Hindlimb muscle (tissue), 1 donor: ENCODE measurements around the gene R3HDM2. TPM values are rescaled to one million over a fixed set of nuclear protein-coding genes. Genes with fewer than 3 reads are reported as not detected.
A peak's percentile ranks its signal among the peaks of the same experiment; 100 is the strongest.

ENCODE experiments used
- DNase-seq: peaks from one replicate; pipeline ENCODE4 v3.0.0-alpha.2; 2013
- polyA plus RNA-seq: library from polyadenylated mRNA; unstranded; fragments of 120-200 nt; gene quantifications from one replicate; pipeline ENCODE4 v1.2.1, GENCODE V29; 2013; ENCODE audit not compliant: insufficient read length

Gene R3HDM2
- 49.4 TPM for polyA plus RNA-seq

DNA sequence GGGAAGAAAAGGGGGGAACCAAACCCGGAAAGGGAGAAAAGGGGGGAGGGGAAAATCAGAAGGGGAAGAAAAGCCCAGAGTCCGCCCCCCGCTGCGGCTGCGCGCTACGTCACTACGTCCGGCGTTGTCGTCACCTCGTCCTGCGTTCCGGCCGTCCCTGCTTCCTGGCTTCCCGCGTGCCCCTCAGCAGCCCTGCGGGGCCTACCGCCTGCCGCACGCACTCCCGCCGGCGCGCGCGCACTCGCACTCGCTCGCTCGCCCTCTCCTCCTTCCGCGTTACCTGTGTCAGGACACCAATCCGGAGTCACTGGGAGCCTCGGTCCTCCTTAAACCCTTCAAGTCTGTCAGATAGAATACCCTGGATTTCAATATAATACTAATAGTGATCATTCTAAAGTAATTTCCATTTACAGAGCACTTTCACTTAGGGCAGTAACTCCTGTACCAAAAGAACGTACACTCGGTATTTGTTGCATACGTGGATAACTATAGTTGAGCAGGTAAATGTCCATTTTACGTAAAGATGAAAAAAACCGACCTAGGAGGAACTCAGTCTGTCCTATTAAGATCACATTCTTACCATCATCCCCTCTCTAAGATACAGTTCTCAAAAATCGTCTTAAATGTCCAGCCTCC lies at the start of gene R3HDM2:
Gene R3HDM2, minus strand, starts transcription at position 113 of the 636 bp plus-strand sequence. CDS start 120,615 bp downstream, outside the sequence.
- DNase-seq, result peak; percentile 97

DNA sequence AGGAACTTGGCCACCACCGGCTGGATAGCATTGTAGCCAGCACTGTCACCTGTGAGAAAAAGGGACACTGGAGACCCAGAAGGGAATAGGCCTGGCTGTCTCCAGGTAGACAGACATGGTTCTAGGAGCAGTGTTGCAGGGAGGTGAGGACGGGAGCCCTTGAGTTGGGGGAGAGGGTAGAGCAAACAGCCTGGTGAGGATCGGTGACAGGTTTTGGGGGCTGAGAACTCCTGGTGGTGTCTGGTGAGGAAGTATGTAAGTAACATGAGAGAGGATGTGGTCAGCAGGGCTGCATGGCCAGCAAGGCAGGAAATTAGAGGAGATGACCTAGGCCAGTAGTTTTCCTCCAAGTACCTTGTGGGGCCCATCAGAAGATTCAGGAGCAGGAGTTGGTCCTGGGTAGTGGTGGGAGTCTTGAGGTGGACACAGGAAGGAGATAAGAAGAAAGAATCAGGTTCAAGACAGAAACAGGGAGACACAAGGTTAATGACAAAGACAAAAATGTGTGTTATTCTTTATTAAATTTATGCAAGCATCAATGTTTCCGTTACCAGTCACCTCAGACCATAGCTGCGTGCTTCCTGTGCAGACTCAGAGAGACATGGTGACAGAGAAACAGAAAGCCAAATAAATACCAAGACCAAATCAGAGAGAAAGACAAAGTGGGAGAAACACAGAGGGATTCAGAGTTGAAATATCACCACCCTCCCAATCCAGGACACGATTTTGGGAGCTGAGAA lies 48.7 kb upstream of the R3HDM2 start, which contains the start of gene ARHGAP9:
Gene ARHGAP9, minus strand, starts transcription at position 491 of the 740 bp plus-strand sequence. Its CDS starts 460 bp downstream, at position 31.
- DNase-seq, result no peak

DNA sequence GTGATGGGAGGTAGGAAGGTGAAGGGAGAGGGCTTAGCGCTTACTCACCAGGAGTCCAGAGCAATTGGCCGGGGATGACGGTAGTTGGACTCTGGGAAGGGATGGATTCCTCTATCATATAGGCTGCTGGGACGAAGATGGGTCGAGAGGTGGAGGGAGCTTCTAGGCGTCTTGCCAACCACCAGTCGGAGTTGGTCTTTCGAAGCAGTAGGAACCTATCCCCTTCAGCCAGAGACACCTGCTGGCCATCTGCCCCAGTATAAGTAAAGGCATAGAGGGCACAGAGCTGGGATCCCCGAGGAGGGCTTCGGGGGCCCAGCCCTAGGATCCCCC lies 48.2 kb upstream of the R3HDM2 start:
- DNase-seq, result no peak

DNA sequence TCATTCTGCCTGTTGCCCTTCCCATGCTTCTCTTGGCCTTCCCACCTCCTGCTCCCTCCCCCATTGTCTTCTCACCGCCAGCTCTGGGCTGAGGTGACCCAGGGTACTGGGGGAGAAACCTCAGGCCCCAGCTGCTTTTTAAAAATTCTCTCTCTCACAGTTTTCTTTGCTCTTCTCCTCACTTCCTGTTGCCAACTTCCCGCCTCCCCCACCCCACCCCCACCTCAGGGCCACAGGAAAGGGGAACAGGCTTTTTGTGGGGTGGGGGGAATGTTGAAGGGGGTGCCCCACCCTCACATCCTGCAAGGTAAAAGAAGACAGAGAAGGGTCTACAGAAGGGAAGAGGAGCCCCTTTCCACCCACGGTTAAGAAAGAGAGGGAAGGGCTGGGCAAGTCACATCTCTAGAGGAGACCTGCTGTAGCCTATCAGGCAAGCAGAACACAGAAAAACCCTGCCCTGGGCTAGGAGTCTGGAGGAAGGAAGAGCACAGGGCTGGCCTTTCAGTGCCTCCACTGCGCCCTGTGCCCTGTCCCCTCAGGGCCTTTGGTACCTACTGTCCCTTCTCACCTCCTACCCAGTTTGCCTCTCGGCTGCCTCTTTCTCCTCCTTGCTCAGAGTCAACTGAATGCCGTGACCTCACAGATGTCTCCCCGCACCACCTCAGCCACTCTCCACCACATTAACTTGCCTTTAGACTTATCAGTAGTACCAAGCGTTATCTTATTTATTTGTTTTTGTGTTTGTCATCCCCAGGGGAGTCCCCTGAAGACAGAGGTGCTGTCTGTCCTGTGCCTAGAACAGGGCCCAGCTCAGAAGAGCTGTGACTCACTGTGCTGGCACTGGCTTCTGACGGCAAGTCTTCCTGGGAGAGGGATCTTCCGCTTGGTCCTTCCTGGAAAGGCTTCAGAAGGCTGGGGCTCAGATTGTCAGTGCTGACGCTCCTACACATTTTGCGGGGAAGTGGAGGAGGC lies 47.2 kb upstream of the R3HDM2 start:
- DNase-seq, result no peak

DNA sequence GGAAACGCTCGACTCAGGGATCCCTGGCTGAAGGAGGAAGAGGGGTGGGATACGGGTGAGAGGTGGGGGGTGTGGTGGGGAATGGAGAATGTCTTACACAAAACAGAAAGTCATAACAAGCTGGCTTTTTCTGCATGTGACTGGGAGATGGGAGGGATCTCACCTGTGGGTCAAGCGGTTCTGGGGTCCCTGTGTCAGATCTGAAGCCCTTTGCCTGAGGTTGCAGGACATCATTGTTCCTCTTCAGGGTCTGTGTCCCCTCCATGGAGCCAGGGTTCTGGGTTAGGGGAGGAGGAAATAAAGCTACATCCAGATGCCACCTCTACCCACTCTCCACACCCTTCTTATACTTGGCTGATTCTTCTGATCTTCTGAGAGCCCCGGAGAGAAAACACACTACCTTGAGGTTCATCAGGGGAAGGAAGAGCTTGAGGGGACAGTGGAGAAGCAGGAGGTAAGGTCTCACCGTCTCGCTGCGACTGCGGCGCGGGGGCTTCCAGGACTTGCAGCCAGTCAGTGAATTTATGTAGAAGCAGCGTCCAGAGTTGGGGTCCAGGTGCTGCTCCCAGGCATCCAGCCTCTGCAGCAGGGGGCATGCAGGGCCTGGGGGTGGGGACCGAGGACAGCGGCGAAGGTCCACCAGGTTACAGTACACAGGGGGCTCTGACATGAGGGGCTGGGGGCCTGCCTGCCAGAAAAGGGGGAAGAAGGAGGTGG lies 46.3 kb upstream of the R3HDM2 start:
- no peak for DNase-seq

DNA sequence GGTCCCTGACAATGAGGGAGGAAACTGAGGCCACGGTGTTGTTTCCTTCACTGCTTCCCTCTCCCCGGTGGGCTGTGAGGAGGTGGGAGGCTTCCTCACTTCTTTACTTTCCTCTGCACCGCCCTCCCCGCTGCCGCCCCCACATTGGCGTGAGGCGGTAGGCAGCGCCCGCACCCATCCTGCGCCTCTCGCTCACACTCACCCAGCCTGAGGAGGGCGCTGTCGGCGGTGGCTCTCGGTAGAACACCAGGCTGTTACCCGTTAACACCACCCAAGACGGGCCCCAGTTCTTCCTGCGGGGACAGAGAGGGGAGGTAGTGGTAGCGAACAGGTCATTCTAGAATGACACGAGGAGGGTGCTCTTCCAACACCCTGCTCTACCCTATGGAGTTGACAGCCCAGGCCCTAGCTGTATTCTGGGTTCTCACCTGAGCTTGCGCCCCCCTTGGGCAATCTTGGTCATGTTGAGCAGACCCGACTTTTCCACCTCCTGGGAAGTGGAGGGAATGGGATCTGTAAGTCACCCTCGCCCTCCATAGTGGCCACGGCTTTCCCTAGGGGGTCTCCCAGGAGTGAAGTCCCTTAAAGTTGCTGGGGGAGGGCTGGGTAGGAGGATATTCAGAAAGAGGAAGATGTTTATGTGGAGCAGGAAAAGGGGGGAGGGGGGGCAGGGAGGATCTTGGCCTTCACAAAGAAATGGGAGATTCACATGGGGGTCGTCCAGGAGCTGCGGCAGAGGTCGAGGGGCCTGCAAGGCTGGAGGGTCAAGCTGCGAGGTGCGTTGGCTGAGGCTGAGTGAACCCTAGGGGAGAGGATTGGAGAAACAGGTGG lies 45.5 kb upstream of the R3HDM2 start:
- DNase-seq, result no peak

DNA sequence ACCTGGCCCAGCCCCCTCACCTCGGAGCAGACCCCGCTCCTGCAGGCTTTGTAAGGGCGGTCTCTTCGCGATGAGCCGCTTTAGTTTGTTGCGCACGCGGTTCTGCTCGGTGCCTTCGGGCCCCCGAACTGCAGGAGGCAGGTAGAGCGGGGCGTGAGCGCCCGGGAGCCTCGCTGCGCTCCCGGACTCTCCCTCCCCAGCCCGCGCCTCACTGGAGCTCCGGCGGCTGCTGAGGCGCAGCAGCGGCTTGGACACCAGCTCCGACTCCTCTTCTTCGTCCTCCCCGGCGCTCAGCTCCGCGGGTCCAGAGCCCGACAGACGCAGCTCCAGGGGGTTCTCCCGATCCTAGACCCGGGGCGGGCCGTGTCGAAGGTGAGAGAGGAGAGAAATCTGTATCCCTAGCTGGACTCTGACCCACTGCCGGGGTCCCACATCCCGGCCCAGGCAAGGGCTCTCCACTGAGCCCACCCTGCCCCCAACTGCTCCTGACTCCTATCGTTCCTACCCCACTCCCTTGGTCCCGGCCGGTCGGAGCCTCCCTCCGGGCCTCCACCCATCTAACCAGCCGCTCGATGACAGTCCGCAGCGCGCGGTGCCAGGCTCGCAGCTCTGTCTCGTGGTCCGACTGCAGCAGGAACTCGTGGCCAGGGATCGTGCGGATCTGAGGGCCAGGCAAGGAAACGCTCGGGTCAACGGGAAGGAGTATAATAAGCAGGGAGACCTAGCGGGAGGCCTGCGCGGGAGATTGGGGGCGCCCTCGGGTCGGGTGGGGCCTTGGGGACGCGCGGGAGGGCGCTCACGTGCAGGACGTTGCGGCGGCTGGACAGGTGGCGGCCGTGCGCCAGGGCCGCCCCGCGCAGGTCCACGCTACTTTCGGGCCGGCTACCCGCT lies 44.7 kb upstream of the R3HDM2 start:
- no peak for DNase-seq

DNA sequence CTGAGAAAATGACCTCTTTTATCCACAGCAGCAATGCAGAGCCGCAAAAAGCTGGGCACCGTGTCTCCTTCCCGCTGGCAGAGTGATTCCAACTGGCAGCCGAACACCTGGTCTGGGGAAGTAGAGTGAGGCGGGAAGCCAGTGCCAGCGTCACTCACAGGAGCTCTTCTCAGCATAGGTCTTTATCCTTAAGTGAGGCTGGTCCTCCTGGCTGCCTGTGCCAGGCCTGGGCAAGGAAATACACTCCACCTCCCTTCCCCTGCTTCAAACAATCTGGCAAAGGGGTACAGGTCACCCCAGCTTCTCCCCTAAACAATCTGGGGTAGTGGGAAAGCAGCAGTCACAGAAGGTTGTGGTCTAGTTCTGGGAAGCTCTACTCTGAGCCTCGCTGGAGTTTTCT lies 44.0 kb upstream of the R3HDM2 start:
- DNase-seq, result no peak

DNA sequence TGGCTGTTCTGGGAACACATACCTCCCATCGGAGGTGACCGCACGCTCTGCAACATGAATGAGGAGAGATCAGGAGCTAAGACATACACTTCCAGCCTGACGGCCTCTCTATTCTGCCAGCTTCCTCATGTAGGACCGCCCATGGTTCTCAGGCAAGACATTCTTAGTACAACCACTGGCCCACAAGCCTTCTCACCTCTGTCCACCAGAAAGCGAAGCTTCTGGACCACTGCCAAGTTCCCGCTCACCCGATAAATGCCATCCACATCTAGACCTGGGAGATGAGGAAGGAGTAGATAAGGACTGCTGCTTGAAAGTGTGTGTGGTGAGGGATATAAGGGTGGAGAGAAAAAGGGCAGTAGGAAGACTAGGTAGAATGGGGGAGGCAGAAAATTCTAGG lies 43.6 kb upstream of the R3HDM2 start:
- no peak for DNase-seq

DNA sequence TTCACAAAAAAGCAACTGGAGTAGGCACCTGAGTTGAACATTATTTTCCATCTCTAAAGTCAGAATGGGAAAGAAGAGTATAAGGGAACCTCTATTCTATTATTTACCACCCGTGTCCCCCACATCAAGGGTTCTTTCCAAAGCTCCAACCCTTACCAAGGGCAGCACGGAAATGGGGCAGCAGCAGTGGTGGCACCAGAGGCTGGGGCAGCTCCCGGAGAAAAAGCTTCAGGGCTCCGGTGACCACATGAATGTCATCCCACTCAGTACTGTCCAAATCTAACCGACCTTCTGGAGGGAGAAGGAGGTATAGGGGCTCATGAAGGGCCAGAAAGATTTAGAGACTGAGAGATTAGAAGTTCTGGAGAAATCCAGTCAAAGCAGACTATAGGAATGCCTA lies 43.0 kb upstream of the R3HDM2 start:
- no peak for DNase-seq

DNA sequence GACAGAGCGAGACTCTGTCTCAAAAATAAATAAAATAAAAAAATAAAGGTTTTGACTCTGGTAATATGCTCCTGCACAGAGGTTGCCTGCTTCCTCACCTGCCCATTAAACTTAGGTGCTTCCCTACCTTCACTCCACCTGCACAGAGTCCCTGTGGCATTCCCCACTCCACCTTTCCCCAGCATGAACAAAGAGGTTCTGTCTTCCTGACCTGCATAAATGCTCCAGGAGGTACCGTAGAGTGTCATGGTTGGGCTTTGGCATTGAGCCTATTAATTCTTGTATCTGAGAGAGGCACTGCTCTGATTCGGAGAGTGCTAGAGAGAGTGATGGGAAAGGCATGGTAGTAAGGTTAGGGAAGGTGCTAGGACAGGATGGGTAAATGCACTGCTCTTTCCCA lies 42.5 kb upstream of the R3HDM2 start:
- DNase-seq, result no peak

DNA sequence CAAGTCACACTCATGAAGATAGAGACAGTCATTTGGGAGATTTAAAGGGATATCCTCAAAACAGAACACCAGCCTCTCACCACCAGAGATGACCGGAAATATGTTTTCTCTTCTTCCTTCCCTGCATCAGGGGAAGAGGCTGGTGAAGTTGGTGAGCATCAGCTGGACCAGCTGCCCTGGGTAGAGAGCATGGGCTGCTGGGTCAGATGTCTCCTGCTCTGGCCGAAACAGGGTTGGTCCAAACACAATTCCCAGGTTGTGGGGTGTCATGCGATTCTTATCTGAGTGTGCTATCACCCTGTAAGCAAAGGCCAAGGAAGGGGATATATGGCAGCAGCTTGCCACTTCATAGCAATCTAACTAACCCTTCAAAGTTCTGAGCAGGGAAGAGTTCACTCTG lies 41.5 kb upstream of the R3HDM2 start:
- DNase-seq, result no peak

DNA sequence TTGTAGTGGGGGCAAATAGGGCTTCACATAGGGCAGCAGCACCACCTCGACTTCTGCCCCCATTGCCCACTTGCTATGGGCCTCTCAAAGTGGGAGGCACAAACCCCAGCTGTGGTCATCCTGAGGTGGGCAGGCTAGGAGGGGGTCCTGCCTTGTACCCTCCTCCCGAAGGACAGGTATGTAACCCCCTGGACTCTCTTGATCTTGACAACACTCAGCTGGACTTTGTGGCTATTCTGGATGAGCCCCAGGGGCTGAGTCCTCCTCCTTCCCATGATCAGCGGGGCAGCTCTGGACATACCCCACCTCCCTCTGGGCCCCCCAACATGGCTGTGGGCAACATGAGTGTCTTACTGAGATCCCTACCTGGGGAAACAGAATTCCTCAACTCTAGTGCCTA lies 40.8 kb upstream of the R3HDM2 start:
- DNase-seq, result no peak

DNA sequence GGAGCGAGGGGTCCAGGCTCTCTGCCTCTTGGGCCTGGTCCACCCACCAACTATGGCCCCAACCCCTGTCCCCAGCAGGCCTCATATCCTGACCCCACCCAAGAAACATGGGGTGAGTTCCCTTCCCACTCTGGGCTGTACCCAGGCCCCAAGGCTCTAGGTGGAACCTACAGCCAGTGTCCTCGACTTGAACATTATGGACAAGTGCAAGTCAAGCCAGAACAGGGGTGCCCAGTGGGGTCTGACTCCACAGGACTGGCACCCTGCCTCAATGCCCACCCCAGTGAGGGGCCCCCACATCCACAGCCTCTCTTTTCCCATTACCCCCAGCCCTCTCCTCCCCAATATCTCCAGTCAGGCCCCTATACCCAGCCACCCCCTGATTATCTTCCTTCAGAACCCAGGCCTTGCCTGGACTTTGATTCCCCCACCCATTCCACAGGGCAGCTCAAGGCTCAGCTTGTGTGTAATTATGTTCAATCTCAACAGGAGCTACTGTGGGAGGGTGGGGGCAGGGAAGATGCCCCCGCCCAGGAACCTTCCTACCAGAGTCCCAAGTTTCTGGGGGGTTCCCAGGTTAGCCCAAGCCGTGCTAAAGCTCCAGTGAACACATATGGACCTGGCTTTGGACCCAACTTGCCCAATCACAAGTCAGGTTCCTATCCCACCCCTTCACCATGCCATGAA lies 40.3 kb upstream of the R3HDM2 start:
- DNase-seq, result no peak

DNA sequence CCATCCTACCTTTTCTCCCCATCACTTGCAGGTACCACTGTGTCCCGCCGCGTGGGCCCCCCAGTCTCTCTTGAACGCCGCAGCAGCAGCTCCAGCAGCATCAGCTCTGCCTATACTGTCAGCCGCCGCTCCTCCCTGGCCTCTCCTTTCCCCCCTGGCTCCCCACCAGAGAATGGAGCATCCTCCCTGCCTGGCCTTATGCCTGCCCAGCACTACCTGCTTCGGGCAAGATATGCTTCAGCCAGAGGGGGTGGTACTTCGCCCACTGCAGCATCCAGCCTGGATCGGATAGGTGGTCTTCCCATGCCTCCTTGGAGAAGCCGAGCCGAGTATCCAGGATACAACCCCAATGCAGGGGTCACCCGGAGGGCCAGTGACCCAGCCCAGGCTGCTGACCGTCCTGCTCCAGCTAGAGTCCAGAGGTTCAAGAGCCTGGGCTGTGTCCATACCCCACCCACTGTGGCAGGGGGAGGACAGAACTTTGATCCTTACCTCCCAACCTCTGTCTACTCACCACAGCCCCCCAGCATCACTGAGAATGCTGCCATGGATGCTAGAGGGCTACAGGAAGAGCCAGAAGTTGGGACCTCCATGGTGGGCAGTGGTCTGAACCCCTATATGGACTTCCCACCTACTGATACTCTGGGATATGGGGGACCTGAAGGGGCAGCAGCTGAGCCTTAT lies 39.6 kb upstream of the R3HDM2 start:
- no peak for DNase-seq

DNA sequence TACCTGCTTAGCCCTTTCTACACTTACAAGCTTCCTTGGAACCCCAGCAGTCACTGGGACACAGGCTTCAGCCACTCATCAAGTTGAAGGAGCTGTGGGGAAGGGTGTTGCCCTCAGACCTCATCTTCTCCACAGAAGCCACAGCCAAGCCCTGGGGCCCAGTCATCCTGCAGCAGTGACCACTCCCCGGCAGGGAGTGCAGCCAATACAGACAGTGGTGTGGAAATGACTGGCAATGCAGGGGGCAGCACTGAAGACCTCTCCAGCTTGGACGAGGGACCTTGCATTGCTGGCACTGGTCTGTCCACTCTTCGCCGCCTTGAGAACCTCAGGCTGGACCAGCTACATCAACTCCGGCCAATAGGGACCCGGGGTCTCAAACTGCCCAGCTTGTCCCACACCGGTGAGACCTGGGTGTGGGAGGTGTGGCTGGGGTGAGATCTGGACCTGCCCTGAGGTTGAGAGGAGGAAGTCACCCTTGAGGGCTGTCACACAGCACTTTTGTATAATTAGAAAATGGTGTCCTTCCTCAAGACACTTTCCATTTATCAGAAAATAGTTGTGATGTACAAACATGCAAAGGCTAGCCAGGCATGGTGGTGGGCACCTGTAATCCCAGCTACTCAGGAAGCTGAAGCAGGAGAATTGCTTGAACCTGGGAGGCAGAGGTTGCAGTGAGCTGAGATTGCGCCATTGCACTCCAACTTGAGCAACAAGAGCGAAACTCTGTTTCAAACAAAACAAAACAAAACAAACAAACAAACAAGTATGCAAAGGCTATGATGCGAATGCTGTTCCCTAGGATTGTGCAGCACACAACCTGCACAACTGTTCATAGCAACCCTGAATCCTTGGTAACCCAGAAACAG lies 38.7 kb upstream of the R3HDM2 start:
- DNase-seq, result no peak

DNA sequence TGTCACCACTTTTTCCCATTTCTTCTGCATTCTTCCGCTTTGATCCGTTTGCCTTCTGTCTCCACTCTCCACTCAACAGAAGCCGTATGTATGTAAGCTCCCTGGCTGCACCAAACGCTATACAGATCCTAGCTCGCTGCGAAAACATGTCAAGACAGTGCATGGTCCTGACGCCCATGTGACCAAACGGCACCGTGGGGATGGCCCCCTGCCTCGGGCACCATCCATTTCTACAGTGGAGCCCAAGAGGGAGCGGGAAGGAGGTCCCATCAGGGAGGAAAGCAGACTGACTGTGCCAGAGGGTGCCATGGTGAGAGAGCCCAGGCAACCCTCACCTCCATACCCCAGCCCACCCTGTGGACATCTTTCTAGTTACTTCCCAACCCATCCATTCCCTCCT lies 37.1 kb upstream of the R3HDM2 start:
- DNase-seq, result no peak

DNA sequence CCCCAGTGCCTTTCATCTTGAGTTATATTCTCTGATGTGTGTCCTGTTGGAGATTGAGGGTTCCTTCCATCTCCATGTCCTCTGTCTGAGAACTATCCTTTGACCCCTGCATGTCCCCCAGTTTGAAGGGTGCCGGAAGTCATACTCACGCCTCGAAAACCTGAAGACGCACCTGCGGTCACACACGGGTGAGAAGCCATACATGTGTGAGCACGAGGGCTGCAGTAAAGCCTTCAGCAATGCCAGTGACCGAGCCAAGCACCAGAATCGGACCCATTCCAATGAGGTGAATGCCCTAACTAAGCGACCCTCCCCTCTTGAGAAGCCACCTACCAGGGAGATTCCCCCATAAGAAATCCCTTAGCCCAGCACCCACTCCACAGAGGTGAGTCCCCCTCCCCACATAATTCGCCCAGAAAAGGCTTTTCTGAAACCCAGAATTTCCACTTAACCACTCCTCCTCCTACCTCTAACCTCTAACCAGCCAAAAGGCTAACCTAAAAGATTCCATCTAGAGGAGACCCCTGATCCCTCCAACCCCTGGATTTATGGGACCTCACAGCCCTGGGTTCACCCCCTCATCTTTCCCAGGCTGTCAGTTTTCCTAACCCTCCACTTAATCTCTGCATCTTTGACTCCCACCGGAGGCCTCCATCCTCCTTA lies 36.5 kb upstream of the R3HDM2 start:
- DNase-seq, result no peak
